Measurements from ENCODE around the gene CRB3.
A peak's percentile ranks its signal among the peaks of the same experiment; 100 is the strongest.

CRB3 gene

GRCh38 chr19:6476155-6476895 lies 12.3 kb downstream of the CRB3 start:
- DNase-seq (ENCODE audit: extremely low read depth, low read depth) = no peak

GRCh38 chr19:6476896-6477431 lies 12.9 kb downstream of the CRB3 start:
- no peak for TF ChIP-seq CTCF (IDR thresholded peaks at IDR 0.05; ENCODE audit: low read depth, low read length, missing control alignments)
- no peak for DNase-seq (ENCODE audit: extremely low read depth, low read depth)
- no peak overlapping the region for H3K4me3 ChIP-seq (replicated peaks; ENCODE audit: low read depth, low read length)

More at GRCh38 chr19:6476155-6476895, 12.3 kb downstream of the CRB3 start:
- TF ChIP-seq CTCF (IDR thresholded peaks at IDR 0.05; ENCODE audit: low read depth, low read length, missing control alignments) = no peak
- no peak overlapping the region for H3K4me3 ChIP-seq (replicated peaks; ENCODE audit: low read depth, low read length)

GRCh38 chr19:6478815-6479214 lies 14.7 kb downstream of the CRB3 start:
- H3K4me3 ChIP-seq (replicated peaks; ENCODE audit: low read depth, low read length) = no peak overlapping the region
- no peak for DNase-seq (ENCODE audit: extremely low read depth, low read depth)
- no peak for TF ChIP-seq CTCF (IDR thresholded peaks at IDR 0.05; ENCODE audit: low read depth, low read length, missing control alignments)

GRCh38 chr19:6479836-6480398 lies 15.8 kb downstream of the CRB3 start:
- H3K4me3 ChIP-seq (replicated peaks; ENCODE audit: low read depth, low read length) = no peak overlapping the region
- no peak for DNase-seq (ENCODE audit: extremely low read depth, low read depth)
- no peak for TF ChIP-seq CTCF (IDR thresholded peaks at IDR 0.05; ENCODE audit: low read depth, low read length, missing control alignments)

GRCh38 chr19:6480848-6481415 lies 16.9 kb downstream of the CRB3 start:
- TF ChIP-seq CTCF (IDR thresholded peaks at IDR 0.05; ENCODE audit: low read depth, low read length, missing control alignments) = no peak
- H3K4me3 ChIP-seq (replicated peaks; ENCODE audit: low read depth, low read length) = no peak overlapping the region
- DNase-seq (ENCODE audit: extremely low read depth, low read depth) = no peak

- DNase-seq (ENCODE audit: extremely low read depth, low read depth) = no peak
- TF ChIP-seq CTCF (IDR thresholded peaks at IDR 0.05; ENCODE audit: low read depth, low read length, missing control alignments) = peak; percentile 67
- H3K4me3 ChIP-seq (replicated peaks; ENCODE audit: low read depth, low read length) = no peak within 1 kb of the TSS
Measured at GRCh38 chr19:6481541-6482342, 17.7 kb downstream of the CRB3 start, which contains the start of gene DENND1C. Gene DENND1C, minus strand, starts transcription at chr19:6481787. Its CDS starts 92 bp downstream, at chr19:6481695.

All from HFF-Myc (cell line).